ENCODE results near the gene TMEM175. TPM values are rescaled to one million over a fixed set of nuclear protein-coding genes. Genes with fewer than 3 reads are reported as not detected.
"Not testable (repeated sequence)": the region's sequence is repeated elsewhere in the genome, so short reads cannot be mapped to it uniquely, and the experiment has no call there.

Gene TMEM175
- total and polyA plus RNA-seq, 2 of the 8 experiments (the other 6 are each of a cell fraction or from before 2014, with no cell fraction given), result 4.9 to 20.7 TPM

GRCh38 chr4:999240-999863 is 67.1 kb downstream of the TMEM175 start:
- H3K23ac ChIP-seq (ENCODE audit: insufficient read length); H3K18ac ChIP-seq (ENCODE audit: extremely low read depth, low read length); H3K79me2 ChIP-seq (ENCODE audit: control insufficient read depth in 1 of 2, insufficient read depth in 2 of 2, low read length in 2 of 2); H2BK5ac ChIP-seq (ENCODE audit: low read depth, low read length); H2AFZ ChIP-seq (ENCODE audit: low read length); H3K36me3 ChIP-seq (ENCODE audit: control insufficient read depth in 2 of 4, insufficient read depth in 4 of 4, low read length in 3 of 4); H3K79me1 ChIP-seq (ENCODE audit: low read depth, low read length); H3K4me3 ChIP-seq (ENCODE audit: extremely low read depth in 1 of 4, insufficient read depth in 2 of 4, low read depth in 3 of 4, low read length in 4 of 4); H3K4me2 ChIP-seq (ENCODE audit: insufficient read depth in 1 of 2, low read depth in 2 of 2, low read length in 2 of 2); H3K9ac ChIP-seq (replicated peaks in 1 of 4; ENCODE audit: extremely low read depth in 1 of 4, low read depth in 3 of 4, low read length in 3 of 4); H2BK15ac ChIP-seq (ENCODE audit: low read length); POLR2A ChIA-PET (ENCODE audit: partially characterized antibody); H2BK120ac ChIP-seq (replicated peaks; ENCODE audit: low read depth, low read length); H2AK5ac ChIP-seq (ENCODE audit: low read depth, low read length); H3K4ac ChIP-seq (replicated peaks; ENCODE audit: insufficient read length, low read depth, low read length); H3K9me3 ChIP-seq (ENCODE audit: insufficient read depth in 2 of 2, low read depth in 1 of 2, low read length in 1 of 2); H4K5ac ChIP-seq (ENCODE audit: insufficient read length, low read depth, low read length); H3K14ac ChIP-seq (ENCODE audit: insufficient read length); H3K27ac ChIP-seq (ENCODE audit: low read depth, low read length); H2BK20ac ChIP-seq (ENCODE audit: low read length); H3K4me1 ChIP-seq (replicated peaks in 1 of 4; ENCODE audit: control insufficient read depth in 3 of 4, insufficient read depth in 4 of 4, low read length in 3 of 4); FAIRE-seq; H4K91ac ChIP-seq (replicated peaks; ENCODE audit: insufficient read length, low read length); DNase-seq (ENCODE audit: low read depth in 1 of 2, low spot score in 2 of 2); H3K56ac ChIP-seq (replicated peaks; ENCODE audit: insufficient read length, low read depth, low read length); H2BK12ac ChIP-seq (ENCODE audit: low read depth, low read length); H4K8ac ChIP-seq (ENCODE audit: extremely low read depth, insufficient read depth, low read length): not testable (repeated sequence)
- CTCF ChIA-PET (ENCODE audit: partially characterized antibody), result interaction anchor here (0.7 to 1.2 kb wide), 5 partner anchors 24 to 266 kb away, joined by 3 read pairs; no protein-coding TSS in a partner anchor
- Histone ChIP-seq H4K20me1 (replicated peaks in 1 of 2; ENCODE audit: control insufficient read depth in 1 of 2, insufficient read depth in 2 of 2, low read length in 2 of 2) (peaks cover 2 to 23% of the 10 kb centered on the region in 2 experiments), H3K27me3 (replicated peaks in 1 of 4; ENCODE audit: control insufficient read depth in 3 of 4, extremely low read depth in 1 of 4, insufficient read depth in 3 of 4, low read length in 3 of 4) (peaks cover 55 to 85% (median 81%) of the 10 kb centered on the region in 4 experiments), H3K23me2 (ENCODE audit: low read depth, low read length) (peaks cover 12% of the 10 kb centered on the region; the same call in 1 of the 2 replicates)
- 83% methylated on average over 14 of the region's 21 CpGs; no CpG with 5 or more reads in 1 of the 2 experiments for WGBS, 2 experiments (ENCODE audit: extremely low coverage in 1 of 2, insufficient coverage in 1 of 2, insufficient read length in 1 of 2, insufficient replicate concordance in 2 of 2, low coverage in 1 of 2, low lambda C conversion rate in 2 of 2, missing lambda C conversion rate in 1 of 2)
